Kidney (tissue), 14 donors: ENCODE results near the gene CD8B2. TPM values are rescaled to one million over a fixed set of nuclear protein-coding genes. Genes with fewer than 3 reads are reported as not detected.

Source experiments
- DNase-seq, 5 donors: peaks; one replicate each; pipeline ENCODE4 v3.0.0-alpha.2; 2013 to 2020
- FAIRE-seq: peaks from 2 replicates; lab custom pipeline; 2012; peaks lifted over from hg19 to GRCh38; lab: Jason Lieb, UNC
- H3K27ac ChIP-seq, 2 donors: one replicate each; pipeline ENCODE4 v1.7.0; 2013; ENCODE audit warnings: low read depth in 2 of 2, low read length in 2 of 2, inconsistent platforms in 1 of 2
- H3K27me3 ChIP-seq: one replicate; pipeline ENCODE4 v1.7.1; 2013; ENCODE audit warnings: low read length, inconsistent platforms; ENCODE audit not compliant: control insufficient read depth, insufficient read depth
- H3K36me3 ChIP-seq, 3 donors: one replicate each; pipeline versions ENCODE4 v1.7.0 to v1.7.1; 2013; ENCODE audit warnings: low read length in 3 of 3, control low read depth in 1 of 3, inconsistent platforms in 1 of 3; ENCODE audit not compliant: insufficient read depth in 3 of 3, control insufficient read depth in 2 of 3
- H3K4me1 ChIP-seq, 3 donors: one replicate each; pipeline versions ENCODE4 v1.7.0 to v1.7.1; 2013; ENCODE audit warnings: low read length in 3 of 3, inconsistent platforms in 1 of 3, low read depth in 1 of 3; ENCODE audit not compliant: control insufficient read depth in 2 of 3, insufficient read depth in 2 of 3
- H3K4me3 ChIP-seq, 3 donors: one replicate each; pipeline versions ENCODE4 v1.7.0 to v1.8.1; 2013; ENCODE audit warnings: low read length in 3 of 3, control low read depth in 1 of 3, inconsistent platforms in 1 of 3
- H3K9ac ChIP-seq, 3 donors: one replicate each; pipeline versions ENCODE4 v1.7.0 to v1.7.1; 2013; ENCODE audit warnings: low read length in 3 of 3, control low read depth in 1 of 3, inconsistent platforms in 1 of 3
- H3K9me3 ChIP-seq, 3 donors: one replicate each; pipeline versions ENCODE4 v1.7.0 to v1.7.1; 2013; ENCODE audit warnings: low read length in 3 of 3, control low read depth in 1 of 3, inconsistent platforms in 1 of 3; ENCODE audit not compliant: control insufficient read depth in 2 of 3, insufficient read depth in 1 of 3
- CTCF ChIP-seq: IDR thresholded peaks from 3 replicates; pipeline ENCODE4 v1.5.1; 2012; ENCODE audit warnings: mild to moderate bottlenecking, moderate library complexity, borderline replicate concordance; ENCODE audit not compliant: insufficient read depth; ENCODE audit errors: extremely low read depth
- intact Hi-C: fragments of 100-400 bp; cut with DNase I; formaldehyde crosslinking; loops from one replicate; pipeline ENCODE4 v1.11.1; 2022
- polyA plus RNA-seq: library from polyadenylated mRNA; stranded (reverse); fragments of 350-450 nt; fragmentation: Illumina TruSeq; extraction: RNeasy Lipid Tissue Mini Kit (QIAGEN cat#74804); gene quantifications from one replicate; pipeline ENCODE4 v1.2.3, GENCODE V29; 2014; ENCODE audit warnings: low read depth, low replicate concordance; ENCODE audit not compliant: insufficient read depth
- total RNA-seq: library from RNA; stranded (reverse); fragmentation: NEBNext Ultra II Directional; extraction: Animal tissue kit (Norgen Biotek cat#: 25700); gene quantifications from one replicate; pipeline ENCODE4 v1.2.1, GENCODE V29; 2021
- donor health status: control.
- donor health status: control.
- donor health status: control.
- donor health status: control.
- donor health status: control.
- donor health status: DM: yes; HTN: yes; CAD: no.
- donor health status: Normal renal cell carcinoma (clear cell type).

Gene CD8B2
- total and polyA plus RNA-seq, 2 donors from 2014 or later, result 0.09 to 0.71 TPM

DNA sequence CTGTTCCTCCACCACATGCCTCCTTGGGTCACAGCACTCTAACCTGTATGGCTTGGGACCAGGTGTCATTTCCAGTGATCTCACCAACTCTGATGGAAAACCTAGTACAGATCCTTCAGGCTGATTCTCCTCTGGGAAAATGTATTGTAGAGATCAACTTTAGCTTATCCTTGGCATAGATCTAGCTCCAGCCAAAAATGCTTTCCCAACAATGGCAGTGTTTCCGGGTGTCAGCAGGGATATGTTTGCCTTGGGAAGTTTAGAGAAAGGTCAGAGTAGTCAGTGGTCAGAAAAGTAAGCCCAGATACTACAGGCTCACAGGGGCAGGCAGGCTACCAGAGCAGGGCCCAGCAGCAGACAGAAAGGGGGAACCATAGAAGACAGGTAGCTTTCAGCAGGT lies 73.6 kb downstream of the CD8B2 start:
- Histone ChIP-seq H3K36me3 (no peaks in the 10 kb centered on the region), H3K9me3 (no peaks in the 10 kb centered on the region), H3K27me3 (no peaks in the 10 kb centered on the region), H3K4me3 (no peak overlapping the region), H3K4me1 (peaks cover 0 to 5% (median 4%) of the 10 kb centered on the region in 3 donors), H3K27ac (no peak overlapping the region), H3K9ac (no peak overlapping the region)
- peak in 1 of 5 donors; percentile 13 for DNase-seq
- no peak for FAIRE-seq
- no peak for TF ChIP-seq CTCF
- intact Hi-C loops, result no loop called here

DNA sequence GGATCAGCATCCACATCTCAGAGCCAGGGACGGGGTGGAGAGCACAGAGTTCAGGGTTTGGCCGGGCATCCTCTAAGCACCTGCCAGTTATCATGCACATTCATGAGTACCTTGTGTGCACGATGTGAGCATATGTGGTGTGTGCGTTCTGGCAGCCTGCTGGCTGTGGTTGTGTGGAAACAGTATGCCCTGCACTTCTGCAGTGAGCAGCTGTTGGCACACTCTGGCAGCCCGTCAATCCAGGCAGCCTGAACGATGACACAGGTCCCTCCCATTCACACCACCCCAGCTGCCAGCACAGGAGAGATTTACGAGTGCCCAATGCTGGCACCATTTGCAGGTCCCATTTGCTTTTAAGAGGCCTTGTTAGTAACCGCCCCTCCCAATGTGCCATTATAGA lies 74.2 kb downstream of the CD8B2 start:
- Histone ChIP-seq H3K36me3 (no peaks in the 10 kb centered on the region), H3K4me1 (peaks cover 0 to 5% (median 4%) of the 10 kb centered on the region in 3 donors), H3K27ac (no peak overlapping the region), H3K9ac (no peak overlapping the region), H3K27me3 (no peaks in the 10 kb centered on the region), H3K4me3 (no peak overlapping the region), H3K9me3 (no peaks in the 10 kb centered on the region)
- no peak for TF ChIP-seq CTCF
- peak in 1 of 5 donors; percentile 19 for DNase-seq
- intact Hi-C loops, result no loop called here
- FAIRE-seq, result no peak

DNA sequence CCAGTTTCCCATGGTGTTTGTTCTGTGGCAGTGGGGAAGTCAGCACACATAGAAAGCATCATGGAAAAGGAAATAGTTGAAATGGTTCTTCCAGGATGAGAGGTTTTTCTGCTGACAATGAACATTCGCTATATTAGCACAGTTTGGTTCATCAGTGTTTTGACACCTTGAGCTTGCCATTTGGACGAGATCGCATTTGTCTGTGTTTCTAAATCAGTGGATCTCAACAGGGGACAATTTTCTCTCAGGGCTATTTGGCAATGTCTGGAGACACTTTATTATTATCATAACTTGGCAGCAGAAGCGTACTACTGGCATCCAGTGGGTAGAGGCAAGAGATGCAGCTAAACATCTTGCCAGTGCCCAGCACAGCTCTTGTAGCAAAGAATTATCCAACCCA lies 74.6 kb downstream of the CD8B2 start:
- Histone ChIP-seq H3K27ac (no peak overlapping the region), H3K4me1 (peaks cover 0 to 5% (median 4%) of the 10 kb centered on the region in 3 donors), H3K9ac (no peak overlapping the region), H3K4me3 (no peak overlapping the region), H3K9me3 (no peaks in the 10 kb centered on the region), H3K27me3 (no peaks in the 10 kb centered on the region), H3K36me3 (no peaks in the 10 kb centered on the region)
- no peak for TF ChIP-seq CTCF
- FAIRE-seq, result no peak
- intact Hi-C loops, result no loop called here
- DNase-seq, result peak in 1 of 5 donors; percentile 11
